Activated CD4-positive, alpha-beta T cell treated with anti-CD3 and anti-CD28 coated beads, Interleukin-2, amount 50 U/mL, for 4 hours (primary cell): ENCODE results near the gene RAMACL.
"Not testable (repeated sequence)": the region's sequence is repeated elsewhere in the genome, so short reads cannot be mapped to it uniquely, and the experiment has no call there.

ENCODE experiments used
- DNase-seq, 2 experiments: peaks; one replicate each; pipeline ENCODE4 v3.0.0-alpha.2; 2020

RAMACL gene

DNA sequence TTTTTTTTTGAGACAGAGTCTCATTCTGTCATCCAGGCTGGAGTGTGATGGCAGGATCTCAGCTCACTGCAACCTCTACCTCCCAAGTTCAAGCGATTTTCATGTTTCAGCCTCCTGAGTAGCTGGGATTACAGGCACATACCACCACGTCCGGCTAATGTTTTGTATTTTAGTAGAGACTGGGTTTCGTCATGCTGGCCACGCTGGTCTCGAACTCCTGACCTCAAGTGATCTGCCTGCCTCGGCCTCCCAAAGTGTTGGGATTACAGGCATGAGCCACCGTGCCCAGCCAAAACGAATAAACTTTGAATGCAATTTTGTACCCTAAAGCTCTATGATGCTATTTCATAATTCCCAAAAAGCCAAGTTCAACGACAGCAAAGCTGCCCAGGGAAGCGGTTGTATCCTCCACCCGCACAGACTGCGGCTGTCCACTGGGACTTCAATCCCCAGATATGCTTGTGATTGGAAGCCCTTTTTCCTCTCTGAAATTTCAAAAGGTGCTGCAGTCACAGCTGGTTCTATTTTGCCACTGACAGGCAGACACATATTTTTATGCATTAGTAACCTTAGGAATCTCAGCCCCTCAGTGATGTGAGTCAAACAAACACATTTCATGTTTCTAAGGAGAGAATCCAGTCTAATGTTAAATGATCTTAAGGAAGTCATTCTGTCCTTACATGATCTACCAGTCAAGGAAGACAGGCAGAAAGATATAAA is 8.7 kb upstream of the RAMACL start:
- no peak for DNase-seq

DNA sequence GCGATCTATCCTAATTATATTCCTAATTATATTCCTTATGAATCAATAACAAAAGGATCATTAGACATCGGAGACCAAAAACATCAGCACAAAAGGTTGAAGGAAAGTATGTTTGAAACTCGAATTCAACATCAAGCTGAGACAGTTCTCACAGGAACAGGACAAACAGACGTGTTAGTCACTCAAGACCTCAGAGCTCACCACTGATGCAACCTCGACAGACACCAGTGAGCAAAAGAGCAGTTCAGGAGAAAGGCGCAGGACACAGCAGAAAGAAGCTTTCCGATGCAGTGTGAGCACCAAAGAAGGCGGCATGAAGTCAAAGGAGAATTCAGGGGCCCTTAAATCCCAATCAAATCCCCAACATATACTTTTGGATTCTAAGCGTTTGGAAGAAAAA is 6.3 kb upstream of the RAMACL start:
- DNase-seq = no peak

GRCh38 chr6:166591961-166592520 is 5.6 kb upstream of the RAMACL start:
- no peak for DNase-seq

DNA sequence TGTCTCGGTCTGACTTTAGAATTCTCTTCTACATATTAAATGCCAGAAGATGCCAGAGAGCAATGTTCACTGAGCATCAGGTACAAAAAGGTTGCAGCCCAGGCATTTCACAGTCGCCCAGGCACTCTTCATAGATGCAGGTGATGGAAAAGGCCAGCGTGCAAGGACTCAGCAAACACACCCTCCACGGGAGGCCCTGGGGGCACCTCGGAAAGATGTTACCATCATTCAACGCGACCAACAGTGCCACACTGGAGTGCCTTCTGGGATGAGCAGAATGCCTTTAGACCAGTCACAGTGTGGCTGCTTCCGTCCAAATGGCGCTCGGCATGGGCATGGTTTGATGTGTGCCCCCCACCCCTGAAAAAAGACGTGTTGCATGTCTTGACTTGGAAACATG is 4.5 kb upstream of the RAMACL start:
- DNase-seq = no peak

- DNase-seq = no peak
Measured at GRCh38 chr6:166589786-166590574, 3.5 kb upstream of the RAMACL start.

DNA sequence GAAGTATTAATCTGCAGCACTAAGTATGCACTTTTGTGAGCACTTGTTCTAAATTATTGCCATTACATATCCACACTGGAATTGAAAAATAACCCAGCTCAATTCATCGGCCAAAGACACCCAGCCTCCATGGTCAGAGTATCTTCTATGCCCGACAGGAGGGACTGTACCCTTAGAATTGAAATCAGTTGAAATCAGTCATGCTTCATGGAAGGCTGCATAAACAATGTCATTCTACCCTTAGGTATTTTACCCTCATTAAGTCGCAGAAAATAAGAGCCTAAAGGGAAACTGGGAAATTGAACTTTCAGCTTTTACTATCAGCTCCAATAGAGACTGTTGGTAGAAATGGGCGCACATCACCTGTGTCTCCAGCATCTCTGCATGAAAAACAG is 2.9 kb upstream of the RAMACL start:
- DNase-seq = no peak

GRCh38 chr6:166588691-166589336 is 2.3 kb upstream of the RAMACL start:
- no peak for DNase-seq

DNA sequence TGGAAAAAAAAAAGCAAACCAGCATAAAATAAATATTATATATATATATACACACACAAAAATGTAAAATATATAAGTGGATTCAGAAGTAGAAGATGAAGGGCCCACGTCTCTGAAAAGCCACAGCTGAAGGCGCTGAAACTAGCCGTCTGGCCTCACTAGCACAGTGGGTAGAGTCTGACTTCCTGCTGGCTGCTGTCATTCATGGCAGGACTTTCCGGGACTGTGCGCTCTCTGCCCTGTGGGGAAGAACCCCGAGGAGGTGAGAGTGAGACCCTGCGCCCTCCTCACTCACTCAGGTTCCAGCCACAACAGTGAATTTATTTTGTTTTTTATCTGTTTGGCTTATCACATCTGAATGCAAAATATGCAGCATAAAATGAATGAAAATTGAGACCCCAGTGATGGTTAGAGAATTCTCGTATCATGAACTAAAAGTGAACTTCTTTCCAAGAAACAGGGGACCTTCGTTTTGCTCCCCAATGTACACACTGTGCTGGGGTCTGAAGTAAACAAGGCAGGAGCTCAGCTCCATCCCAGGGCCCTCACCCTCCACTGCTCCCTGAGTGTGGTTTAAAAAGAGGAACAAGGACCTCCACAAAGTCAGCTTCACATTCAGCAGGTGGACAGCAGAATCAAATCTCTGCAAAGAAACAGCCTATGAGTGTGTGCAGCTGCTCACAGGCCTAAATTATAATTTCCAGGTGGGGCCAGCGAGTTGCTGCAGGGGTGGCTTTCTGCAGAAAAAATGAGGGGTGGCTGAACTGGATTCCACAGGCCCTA is 1.3 kb upstream of the RAMACL start:
- DNase-seq = no peak

- DNase-seq = no peak
Measured at GRCh38 chr6:166584853-166585429, 1.5 kb downstream of the RAMACL start.

GRCh38 chr6:166584155-166584554 is 2.3 kb downstream of the RAMACL start:
- DNase-seq = no peak

- no peak for DNase-seq
Measured at GRCh38 chr6:166583230-166583965, 3.1 kb downstream of the RAMACL start.

DNA sequence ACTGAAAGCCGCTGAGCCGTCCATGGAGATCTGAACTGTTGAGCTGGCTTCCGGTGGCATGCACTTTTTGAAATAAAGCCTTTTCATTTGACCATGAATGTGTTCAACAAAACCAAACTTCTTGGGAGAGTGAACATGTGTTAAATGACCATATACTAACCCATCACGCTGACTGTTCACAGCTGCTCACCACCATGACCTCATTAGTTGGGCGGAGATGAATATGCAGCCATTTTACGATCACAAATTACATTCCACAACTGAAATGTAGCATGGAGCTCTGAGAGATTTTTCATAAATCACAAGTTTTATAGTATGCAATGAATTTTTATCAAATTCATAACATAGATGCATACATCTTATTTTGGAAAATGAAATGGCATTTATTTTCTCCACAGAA is 4.2 kb downstream of the RAMACL start:
- no peak for DNase-seq

DNA sequence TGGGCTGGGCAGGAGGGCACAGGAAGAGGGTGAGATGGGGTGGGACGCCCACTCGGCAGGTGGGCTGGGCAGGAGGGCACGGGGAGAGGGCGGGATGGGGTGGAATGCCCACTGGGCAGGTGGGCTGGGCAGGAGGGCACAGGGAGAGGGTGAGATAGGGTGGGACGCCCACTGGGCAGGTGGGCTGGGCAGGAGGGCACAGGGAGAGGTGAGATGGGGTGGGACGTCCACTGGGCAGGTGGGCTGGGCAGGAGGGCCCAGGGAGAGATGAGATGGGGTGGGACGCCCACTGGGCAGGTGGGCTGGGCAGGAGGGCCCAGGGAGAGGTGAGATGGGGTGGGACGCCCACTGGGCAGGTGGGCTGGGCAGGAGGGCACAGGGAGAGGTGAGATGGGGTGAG is 4.7 kb downstream of the RAMACL start:
- DNase-seq = not testable (repeated sequence)

- DNase-seq = no peak
Measured at GRCh38 chr6:166581091-166581511, 5.4 kb downstream of the RAMACL start.

DNA sequence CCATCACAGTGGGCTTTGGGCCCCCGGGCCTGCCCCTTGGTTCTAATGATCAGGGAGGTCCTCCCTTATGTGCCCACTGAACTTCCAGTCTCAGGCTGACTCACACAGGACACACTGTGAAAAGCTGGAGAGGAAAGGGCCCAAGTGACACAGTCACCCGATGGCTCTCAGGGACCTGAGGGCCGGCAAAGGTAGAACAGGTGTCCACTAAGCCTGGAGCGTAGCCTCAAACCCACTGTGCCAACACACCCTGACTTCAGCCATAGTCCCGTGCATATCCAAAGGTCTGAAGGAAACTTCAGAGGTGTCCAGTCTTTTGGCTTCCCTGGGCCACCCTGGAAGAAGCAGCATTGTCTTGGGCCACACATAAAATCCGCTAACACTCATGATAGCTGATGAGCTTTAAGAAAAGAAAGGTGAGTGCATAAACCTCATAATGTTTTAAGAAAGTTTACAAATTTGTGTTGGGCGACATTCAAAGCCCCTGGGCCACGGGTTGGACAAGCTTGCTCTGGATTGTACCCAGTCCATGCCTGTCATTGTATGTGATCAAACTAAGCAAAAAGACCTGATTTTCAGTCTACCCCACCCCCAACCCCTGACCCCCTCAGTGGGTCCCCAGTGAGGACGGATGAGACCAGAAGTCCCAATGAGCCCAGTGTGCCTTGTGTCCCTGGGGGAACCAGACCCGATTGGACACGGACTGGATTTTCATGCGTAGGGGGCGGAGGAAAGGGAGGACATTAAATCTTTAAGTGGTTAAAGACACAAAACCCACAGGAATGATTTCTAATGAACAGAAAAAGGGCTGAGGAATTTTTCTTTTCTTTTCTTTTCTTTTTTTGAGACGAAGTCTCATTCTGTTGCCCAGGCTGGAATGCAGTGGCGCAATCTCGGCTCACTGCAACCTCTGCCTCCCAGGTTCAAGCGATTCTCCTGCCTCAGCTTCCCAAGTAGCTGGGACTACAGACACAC is 6.1 kb downstream of the RAMACL start:
- no peak for DNase-seq

GRCh38 chr6:166579237-166579850 is 7.1 kb downstream of the RAMACL start:
- DNase-seq = no peak

- DNase-seq = no peak
Measured at GRCh38 chr6:166578536-166579236, 7.8 kb downstream of the RAMACL start.

DNA sequence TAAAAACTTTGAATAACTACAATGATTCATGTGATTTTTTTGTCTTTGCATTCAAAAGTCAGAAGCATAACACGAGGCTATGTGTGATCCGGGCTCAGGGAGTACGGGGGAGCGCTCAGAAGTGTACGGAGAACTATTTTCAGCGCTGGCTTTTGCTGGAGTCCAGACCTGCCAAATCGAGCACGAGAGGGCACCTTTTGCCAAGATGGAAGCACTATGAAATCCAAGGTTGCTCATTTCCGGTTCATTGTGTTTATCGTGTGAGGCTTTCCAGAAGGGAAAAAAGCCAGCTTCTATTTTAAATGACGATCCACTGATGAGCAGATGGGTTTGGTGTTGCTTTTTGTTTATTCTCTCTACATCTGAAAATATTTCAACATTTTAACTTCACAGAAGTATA is 11.3 kb downstream of the RAMACL start:
- DNase-seq = no peak

- DNase-seq = no peak
Measured at GRCh38 chr6:166573511-166574216, 12.8 kb downstream of the RAMACL start.
